GM12801 (cell line): ENCODE results near the gene ZC3H4.

Experiments used
- TF ChIP-seq, protein P1 (sequence below): IDR thresholded peaks from one replicate; pipeline ENCODE4 v1.5.1; 2011; ENCODE audit warnings: control low read depth; ENCODE audit not compliant: insufficient read length; ENCODE audit errors: extremely low read depth

Gene ZC3H4

DNA sequence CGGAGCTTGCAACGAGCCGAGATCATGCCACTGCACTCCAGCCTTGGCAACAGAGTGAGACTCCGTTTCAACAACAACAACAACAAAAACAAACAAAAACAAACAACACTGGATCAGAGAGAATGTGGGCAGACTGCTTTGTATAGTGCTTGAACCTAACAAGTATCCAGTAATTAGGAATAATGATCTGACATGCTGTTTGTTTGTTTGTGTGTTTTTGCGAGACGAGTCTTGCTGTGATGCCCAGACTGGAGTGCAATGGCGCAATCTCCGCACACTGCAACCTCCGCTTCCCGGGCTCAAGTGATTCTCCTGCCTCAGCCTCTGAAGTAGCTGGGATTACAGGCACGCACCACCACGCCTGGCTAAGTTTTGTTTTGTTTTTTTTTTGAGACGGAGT, 31.1 kb upstream of the ZC3H4 start:
- TF ChIP-seq, protein P1, sequence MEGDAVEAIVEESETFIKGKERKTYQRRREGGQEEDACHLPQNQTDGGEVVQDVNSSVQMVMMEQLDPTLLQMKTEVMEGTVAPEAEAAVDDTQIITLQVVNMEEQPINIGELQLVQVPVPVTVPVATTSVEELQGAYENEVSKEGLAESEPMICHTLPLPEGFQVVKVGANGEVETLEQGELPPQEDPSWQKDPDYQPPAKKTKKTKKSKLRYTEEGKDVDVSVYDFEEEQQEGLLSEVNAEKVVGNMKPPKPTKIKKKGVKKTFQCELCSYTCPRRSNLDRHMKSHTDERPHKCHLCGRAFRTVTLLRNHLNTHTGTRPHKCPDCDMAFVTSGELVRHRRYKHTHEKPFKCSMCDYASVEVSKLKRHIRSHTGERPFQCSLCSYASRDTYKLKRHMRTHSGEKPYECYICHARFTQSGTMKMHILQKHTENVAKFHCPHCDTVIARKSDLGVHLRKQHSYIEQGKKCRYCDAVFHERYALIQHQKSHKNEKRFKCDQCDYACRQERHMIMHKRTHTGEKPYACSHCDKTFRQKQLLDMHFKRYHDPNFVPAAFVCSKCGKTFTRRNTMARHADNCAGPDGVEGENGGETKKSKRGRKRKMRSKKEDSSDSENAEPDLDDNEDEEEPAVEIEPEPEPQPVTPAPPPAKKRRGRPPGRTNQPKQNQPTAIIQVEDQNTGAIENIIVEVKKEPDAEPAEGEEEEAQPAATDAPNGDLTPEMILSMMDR = no peak

DNA sequence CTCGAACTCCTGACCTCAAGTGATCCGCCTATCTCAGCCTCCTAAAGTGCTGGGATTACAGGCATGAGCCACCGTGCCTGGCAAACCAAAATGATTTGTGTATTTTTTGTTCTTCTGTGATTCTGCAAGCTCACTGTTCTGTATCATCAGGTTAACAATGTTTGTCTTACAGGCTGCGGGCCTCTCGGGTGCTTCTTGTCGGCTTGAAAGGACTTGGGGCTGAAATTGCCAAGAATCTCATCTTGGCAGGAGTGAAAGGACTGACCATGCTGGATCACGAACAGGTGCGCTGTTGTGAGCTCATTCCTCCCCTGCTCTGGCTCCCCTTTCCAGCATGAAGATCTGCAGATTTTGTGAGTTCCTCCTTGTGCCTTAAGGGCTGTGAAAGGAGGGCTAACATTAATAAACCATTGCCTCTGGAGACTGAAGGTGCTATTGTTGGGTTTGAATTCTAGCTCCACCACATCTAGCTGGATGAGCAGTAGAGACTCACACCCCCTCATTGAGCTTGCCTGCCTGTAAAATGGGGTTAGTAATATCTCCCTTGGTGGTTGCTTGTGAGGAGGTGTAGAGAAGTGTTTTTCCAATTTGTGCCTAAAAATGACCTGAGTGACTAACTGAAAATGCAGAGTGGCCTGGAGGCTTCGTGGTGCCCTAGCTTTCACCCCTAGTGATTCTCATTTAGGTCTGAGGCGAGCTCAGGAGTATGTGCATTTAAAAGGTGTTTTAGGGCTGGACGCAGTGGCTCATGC, 29.9 kb upstream of the ZC3H4 start:
- TF ChIP-seq, protein P1 = no peak

DNA sequence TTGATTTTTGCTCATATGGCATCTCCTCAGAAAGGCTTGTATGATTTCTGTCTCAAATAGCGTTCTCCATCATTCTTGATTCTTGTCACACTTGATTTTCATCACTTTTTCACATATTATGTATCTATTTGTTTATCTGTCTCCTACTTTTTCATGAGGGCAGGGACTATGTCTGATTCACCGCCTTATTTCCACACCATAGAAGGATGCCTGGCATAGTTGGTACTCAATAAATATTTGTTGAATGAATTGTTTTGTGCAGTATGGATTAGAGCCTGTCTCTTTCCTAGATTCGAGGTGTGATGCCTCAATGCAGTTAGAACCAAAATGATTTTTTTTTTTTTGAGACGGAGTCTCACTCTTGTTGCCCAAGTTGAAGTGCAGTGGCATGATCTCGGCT, 29.2 kb upstream of the ZC3H4 start:
- TF ChIP-seq, protein P1 = no peak

DNA sequence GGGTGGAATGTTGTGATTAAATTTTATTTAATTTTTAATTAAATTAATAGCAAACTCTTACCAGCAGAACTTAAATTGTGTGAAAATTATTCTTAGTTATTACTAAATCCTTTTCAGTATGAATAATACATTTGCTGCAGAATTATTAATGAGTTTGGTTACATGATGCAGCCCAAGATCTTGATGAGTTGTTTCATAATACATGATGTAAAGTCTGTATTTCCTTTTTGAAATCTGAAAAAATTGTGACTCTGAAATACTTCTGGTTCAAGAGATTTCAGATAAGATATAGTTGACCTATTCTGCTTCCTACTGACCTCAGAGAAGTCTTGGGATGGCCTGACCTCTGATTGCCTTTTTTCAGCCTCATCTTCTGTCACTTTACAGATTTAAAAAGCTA, 28.1 kb upstream of the ZC3H4 start:
- TF ChIP-seq, protein P1 = no peak

DNA sequence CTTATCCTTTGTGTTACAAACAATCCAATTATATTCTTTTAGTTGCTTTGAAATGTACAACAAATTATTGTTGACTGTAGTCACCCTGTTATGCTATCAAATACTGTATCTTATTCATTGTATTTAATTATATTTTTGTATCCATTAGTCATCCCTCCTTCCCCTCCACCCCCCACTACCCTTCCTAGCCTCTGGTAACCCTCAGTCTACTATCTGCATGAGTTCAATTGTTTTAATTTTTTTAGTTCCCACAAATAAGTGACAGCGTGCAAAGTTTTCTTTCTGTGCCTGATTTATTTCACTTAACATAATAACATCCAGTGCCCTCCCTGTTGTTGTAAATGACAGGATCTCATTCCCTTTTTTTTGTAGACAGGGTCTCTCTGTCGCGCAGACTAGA, 21.6 kb upstream of the ZC3H4 start:
- TF ChIP-seq, protein P1 = no peak

DNA sequence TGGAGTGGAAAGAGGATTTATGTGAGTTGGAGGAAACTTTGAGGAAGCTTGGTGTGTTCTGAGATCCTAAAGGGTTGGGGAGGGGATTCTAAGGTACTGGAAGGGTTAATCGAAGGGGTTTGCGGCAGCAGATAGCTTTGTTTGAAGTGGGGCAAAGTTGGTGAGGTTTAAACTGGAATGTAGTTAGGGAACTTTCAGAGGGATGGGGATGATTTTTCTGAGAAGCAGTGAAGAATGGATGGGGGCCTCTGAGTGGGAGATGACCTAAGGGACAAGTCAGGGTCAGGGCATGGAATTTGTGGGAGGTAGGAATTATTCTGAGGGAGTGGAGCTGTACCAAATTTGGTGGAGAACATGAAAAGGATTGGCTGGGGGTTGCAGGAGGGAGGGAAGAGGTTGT, 21.0 kb upstream of the ZC3H4 start:
- TF ChIP-seq, protein P1 = no peak

DNA sequence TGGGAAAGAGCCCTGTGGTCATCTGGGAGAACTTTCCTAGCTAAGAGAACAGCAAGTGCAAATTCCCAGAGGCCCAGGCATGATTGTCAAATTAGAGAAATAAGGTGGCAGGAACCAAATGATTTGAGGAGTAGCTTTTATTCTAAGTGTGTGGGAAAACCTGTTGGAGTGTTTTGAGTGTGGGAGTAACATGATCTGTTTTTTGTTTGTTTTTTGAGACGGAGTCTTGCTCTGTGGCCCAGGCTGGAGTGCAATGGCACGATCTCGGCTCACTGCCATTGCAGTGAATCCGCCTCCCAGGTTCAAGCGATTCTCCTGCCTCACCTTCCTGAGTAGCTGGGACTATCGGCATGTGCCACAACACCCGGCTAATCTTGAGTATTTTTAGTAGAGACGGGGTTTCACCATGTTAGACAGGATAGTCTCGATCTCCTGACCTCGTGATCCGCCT, 19.5 kb upstream of the ZC3H4 start:
- TF ChIP-seq, protein P1 = no peak
